GM12872 (cell line): ENCODE results near the gene SRGN.

ENCODE experiments used
- CTCF ChIP-seq: IDR thresholded peaks from 3 replicates; pipeline ENCODE4 v1.5.1; 2011; ENCODE audit warnings: low read depth, mild to moderate bottlenecking, low read length, moderate library complexity; ENCODE audit not compliant: insufficient read depth

SRGN gene

GRCh38 chr10:69047111-69047832, 40.6 kb upstream of the SRGN start:
- TF ChIP-seq CTCF = no peak

DNA sequence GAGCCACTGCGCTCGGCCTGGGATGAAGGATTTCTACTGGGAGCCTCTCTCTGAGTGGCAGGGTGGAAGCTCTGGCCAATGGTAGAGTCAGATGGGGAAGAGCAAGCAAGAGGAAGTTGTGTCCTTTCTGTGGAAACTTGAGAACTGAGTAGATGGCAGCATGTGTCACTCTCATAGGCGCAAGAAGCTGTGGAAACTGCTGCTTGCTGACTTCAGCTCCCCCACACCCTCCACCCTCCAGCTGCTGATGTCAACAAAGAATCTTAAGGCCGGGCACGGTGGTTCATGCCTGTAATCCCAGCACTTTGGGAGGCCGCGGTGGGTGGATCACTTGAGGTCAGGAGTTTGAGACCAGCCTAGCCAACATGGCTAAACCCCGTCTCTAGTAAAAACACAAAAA, 39.8 kb upstream of the SRGN start:
- no peak for TF ChIP-seq CTCF

DNA sequence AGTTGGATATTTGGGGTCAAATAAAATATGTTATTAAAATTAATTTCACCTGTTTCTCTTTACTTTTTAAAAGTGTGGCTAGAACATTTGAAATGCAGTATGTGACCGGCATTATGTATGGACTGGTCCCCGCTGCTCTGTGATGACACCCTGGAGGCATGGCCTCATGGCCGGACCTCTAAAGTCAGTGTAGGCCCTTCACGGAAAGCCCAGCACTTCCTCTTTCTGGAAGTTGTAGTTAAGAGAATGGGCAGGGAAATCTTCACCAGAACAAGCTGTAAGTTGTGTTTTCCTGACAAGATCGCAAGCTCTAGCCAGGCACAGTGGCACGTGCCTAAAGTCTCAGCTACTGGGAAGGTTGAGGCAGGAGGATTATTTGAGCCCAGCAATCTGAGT, 38.3 kb upstream of the SRGN start:
- TF ChIP-seq CTCF = no peak

- TF ChIP-seq CTCF = no peak
Measured at GRCh38 chr10:69051303-69051702, 36.6 kb upstream of the SRGN start.

- TF ChIP-seq CTCF = no peak
Measured at GRCh38 chr10:69051710-69052487, 36.0 kb upstream of the SRGN start.

DNA sequence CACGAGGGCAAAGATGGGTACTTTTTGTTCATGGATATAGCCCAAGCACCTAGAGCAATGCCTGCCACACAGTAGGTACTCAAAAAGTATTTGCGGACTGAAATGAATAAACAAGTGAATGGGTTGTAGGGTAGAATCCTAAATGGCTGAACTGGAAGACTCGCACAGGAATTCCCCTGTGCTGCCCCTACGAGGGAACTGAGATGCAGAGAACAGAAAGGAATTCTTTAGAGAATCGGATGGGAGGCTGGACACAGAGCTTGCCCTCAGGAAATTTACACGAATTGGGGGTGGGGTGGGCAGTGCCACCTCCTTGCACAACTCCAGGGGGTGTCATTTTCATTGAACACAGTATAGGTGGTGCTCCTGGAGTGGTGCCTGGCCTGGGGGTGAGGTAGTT, 35.2 kb upstream of the SRGN start:
- peak; percentile 8; the same call in 1 of the 3 replicates for TF ChIP-seq CTCF

- no peak for TF ChIP-seq CTCF
Measured at GRCh38 chr10:69055241-69055640, 32.7 kb upstream of the SRGN start.
